NB4 (cell line): ENCODE results near the gene SCIN.
"Not testable (repeated sequence)": the region's sequence is repeated elsewhere in the genome, so short reads cannot be mapped to it uniquely, and the experiment has no call there.

Experiments
- DNase-seq: peaks from one replicate; pipeline ENCODE4 v3.0.0; 2010; ENCODE audit warnings: low read depth
- H3K4me3 ChIP-seq: one replicate; pipeline ENCODE4 v1.5.1; 2011; ENCODE audit warnings: mild to moderate bottlenecking, low read depth, low read length, moderate library complexity
- MAX ChIP-seq: IDR thresholded peaks from 2 replicates; pipeline ENCODE4 v1.6.1; 2011; ENCODE audit warnings: low read depth, low read length
- MYC ChIP-seq: IDR thresholded peaks from 2 replicates; pipeline ENCODE4 v1.6.1; 2011; ENCODE audit warnings: low read depth, low read length
- POLR2A ChIP-seq: IDR thresholded peaks from 2 replicates; pipeline ENCODE4 v1.6.1; 2011; ENCODE audit warnings: mild to moderate bottlenecking; ENCODE audit not compliant: insufficient read length; ENCODE audit errors: extremely low read depth
- TF ChIP-seq, protein P1 (sequence below): IDR thresholded peaks from one replicate; pipeline ENCODE4 v1.5.1; 2012; ENCODE audit warnings: low read depth, low read length

Gene SCIN

DNA sequence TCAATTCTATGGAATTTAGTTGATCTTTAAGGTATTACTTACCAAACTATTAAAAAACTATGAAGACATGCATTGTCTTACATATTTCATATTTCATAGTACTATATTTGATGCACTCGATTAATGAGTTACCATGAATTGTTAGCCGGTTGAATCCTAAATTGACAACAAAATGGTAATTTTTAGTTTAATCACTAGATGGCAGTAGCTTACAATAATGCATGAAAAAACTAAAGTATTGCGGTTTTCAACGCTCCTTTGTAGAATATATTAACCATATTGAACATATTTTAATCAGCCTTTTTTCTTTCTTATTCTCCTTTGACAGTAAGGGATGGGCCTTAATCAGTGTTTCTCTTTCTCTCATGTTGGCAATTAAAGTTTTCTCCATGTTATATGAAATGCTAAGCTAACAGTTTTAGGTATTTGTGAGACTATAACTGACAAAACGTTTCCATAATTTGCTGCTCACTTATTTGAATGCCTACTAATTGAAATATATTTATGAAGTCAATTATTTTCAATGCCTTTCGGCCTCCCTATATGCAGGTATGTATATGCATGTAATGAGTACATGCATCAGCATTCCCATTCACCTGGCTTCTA, 68.4 kb downstream of the SCIN start:
- no peak for TF ChIP-seq MAX
- TF ChIP-seq MYC: no peak
- TF ChIP-seq, protein P1, sequence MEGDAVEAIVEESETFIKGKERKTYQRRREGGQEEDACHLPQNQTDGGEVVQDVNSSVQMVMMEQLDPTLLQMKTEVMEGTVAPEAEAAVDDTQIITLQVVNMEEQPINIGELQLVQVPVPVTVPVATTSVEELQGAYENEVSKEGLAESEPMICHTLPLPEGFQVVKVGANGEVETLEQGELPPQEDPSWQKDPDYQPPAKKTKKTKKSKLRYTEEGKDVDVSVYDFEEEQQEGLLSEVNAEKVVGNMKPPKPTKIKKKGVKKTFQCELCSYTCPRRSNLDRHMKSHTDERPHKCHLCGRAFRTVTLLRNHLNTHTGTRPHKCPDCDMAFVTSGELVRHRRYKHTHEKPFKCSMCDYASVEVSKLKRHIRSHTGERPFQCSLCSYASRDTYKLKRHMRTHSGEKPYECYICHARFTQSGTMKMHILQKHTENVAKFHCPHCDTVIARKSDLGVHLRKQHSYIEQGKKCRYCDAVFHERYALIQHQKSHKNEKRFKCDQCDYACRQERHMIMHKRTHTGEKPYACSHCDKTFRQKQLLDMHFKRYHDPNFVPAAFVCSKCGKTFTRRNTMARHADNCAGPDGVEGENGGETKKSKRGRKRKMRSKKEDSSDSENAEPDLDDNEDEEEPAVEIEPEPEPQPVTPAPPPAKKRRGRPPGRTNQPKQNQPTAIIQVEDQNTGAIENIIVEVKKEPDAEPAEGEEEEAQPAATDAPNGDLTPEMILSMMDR: peak; percentile 14
- TF ChIP-seq POLR2A: no peak
- no peak overlapping the region for H3K4me3 ChIP-seq
- peak; percentile 58 for DNase-seq

DNA sequence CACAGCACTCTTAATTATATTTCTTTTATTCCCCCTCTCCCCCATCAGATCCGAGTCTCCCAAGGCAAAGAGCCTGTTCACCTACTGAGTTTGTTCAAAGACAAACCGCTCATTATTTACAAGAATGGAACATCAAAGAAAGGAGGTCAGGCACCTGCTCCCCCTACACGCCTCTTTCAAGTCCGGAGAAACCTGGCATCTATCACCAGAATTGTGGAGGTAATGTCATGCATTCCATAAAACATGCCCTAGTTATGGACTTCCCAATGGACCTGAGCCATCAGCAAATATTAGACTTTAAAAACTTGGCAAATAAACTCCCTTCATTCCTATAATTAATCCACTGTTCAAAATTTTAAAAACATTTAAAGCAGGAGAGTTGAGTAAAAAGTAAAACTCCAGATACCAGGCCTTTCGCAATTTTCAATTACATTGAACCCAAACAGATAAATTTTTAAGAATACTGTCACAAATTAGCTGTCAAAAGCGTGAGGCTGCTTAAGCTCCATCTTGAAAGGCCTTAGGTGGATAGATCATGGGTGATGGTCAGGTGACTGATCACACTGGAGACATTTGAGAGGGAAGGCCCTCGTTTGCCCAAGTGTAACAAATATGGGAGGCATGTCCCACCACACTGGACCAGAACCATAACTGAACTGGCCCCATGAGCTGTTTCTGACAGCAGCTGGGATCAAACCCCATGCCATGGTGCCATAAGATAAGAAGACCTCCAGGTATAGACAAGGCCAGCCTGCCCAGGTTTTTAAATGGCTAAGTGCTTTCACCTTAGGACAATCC, 70.0 kb downstream of the SCIN start:
- TF ChIP-seq MAX: no peak
- no peak for TF ChIP-seq MYC
- DNase-seq: no peak

GRCh38 chr7:12641196-12641595, 70.7 kb downstream of the SCIN start:
- H3K4me3 ChIP-seq: no peak overlapping the region
- TF ChIP-seq, protein P1: no peak
- DNase-seq: no peak

More for the DNA sequence above, 70.0 kb downstream of the SCIN start:
- no peak overlapping the region for H3K4me3 ChIP-seq

DNA sequence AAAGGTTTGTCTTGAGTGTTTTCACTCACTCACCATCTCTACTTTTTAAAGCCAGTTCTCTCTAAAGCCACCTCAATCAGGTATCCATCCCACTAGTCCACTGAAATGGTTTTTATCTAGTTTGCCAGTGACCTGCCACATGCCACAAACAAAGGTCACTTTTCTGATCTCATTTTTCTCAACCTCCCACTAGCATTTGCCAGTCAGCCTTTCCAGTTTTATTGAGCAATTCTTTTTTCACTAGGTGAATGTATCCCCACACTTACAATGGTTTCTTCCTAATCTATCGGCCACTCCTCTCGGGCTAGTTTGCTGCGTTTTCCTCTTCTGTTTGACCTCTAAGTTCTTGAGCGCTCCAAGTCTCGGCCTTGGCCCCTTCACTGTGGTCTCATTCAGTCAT, 72.0 kb downstream of the SCIN start:
- DNase-seq: no peak
- no peak overlapping the region for H3K4me3 ChIP-seq
- no peak for TF ChIP-seq MAX

DNA sequence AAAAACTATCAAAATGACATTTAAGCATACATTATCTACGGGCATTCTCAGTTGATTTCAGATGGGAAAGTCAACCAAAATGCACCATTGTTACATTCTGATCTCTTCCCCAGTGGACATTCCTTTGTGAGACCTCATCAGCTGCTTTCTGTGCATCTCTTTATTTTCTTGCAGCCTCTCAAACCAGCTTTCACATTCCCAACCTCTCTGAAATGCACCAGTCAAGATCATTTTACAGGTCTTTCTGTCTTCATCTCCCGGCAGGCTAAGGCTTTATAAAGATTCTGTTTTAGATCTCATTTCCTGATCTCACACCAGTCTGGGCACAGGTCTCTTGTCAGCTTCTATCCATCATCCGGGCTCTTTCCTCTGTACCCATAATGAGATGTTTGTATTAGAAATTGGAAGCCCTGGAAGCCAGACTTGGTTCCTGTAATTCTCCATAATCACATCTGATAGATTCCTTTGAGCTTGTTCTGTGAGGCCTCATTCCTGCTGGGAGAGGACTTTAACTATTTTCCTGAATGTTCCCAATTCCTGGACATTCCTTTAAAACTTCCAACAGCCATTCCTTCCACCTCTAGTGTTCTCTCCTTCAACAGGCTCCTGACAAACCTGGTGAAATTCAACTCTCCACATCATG, 72.6 kb downstream of the SCIN start:
- H3K4me3 ChIP-seq: no peak overlapping the region
- no peak for DNase-seq
- TF ChIP-seq MAX: no peak
- TF ChIP-seq, protein P1: no peak
- TF ChIP-seq MYC: no peak
- TF ChIP-seq POLR2A: no peak

DNA sequence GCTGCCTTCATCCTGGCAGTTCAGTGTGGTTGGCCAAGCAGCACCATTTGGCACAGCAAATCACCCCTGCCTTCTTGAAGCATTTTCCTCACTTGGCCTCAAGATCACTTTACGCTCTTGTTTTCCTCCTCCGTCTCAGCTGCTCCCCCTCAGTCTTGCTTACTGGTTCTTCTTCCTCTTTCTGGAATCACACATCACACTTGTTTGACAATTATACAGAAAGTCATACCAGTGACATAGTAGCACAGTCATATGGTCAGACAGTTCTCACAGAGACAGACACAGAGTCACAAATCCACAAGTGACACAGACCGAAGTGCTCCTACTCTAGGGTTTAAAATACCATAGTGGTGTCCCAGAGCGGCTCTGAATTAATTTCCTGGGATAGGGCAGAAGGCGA, 73.1 kb downstream of the SCIN start:
- TF ChIP-seq POLR2A (no peak), MYC (no peak), MAX (no peak)
- TF ChIP-seq, protein P1: no peak
- no peak overlapping the region for H3K4me3 ChIP-seq
- DNase-seq: peak; percentile 46

DNA sequence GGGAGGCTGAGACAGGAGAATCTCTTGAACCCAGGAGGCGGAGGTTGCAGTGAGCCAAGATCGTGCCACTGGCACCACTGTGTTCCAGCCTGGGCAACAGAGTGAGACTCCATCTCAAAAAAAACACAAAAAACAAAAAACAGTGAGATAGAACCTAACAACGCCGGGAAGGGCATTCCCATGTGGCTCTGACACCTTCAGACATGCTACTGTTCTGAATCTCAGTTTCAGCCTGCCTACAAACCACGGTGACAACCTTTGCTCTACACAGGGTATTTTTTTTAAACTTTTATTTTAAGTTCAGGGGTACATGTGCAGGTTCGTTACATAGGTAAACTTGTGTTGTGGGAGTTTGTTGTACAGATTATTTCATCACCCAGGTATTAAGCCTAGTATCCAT, 74.7 kb downstream of the SCIN start:
- DNase-seq, H3K4me3 ChIP-seq: not testable (repeated sequence)
